Pancreas (tissue), 10 donors: Measurements from ENCODE around the gene USP10. TPM values are rescaled to one million over a fixed set of nuclear protein-coding genes. Genes with fewer than 3 reads are reported as not detected.
A peak's percentile ranks its signal among the peaks of the same experiment; 100 is the strongest.

Experiments used
- ATAC-seq, 4 donors: fragments of 200-7000 bp; cut with Tn5 transposase; one replicate each; pipeline versions ENCODE4 v1.8.0 to v1.9.1; 2020; ENCODE audit warnings: mild to moderate bottlenecking in 4 of 4, moderate library complexity in 4 of 4
- DNase-seq, 6 donors: peaks; one replicate each; pipeline ENCODE4 v3.0.0-alpha.2; 2020
- FAIRE-seq: peaks from 2 replicates; lab custom pipeline; 2012; peaks lifted over from hg19 to GRCh38; lab: Jason Lieb, UNC
- H3K27ac ChIP-seq, 4 donors: fragments of 200-600 bp; sonication (generic); 1 replicate in 3 of 4; 2 replicates in 1 of 4; pipeline versions ENCODE4 v1.5.0 to v1.8.0; 2020
- H3K27me3 ChIP-seq, 4 donors: fragments of 200-600 bp; one replicate each; pipeline ENCODE4 v1.8.0; 2021
- H3K36me3 ChIP-seq, 3 donors: fragments of 200-600 bp; sonication (generic) in 1 of 3; one replicate each; pipeline versions ENCODE4 v1.5.0 to v1.8.0; 2020 to 2021
- H3K4me1 ChIP-seq, 3 donors: fragments of 200-600 bp; one replicate each; pipeline ENCODE4 v1.8.0; 2021
- H3K4me3 ChIP-seq, 4 donors: fragments of 200-600 bp; sonication (generic) in 2 of 4; one replicate each; pipeline versions ENCODE4 v1.5.0 to v1.8.0; 2020 to 2021
- H3K9me3 ChIP-seq, 4 donors: fragments of 200-600 bp; one replicate each; pipeline ENCODE4 v1.8.0; 2021
- CTCF ChIP-seq, 4 donors: fragments of 200-600 bp; sonication (generic) in 3 of 4; IDR thresholded peaks; one replicate each; pipeline versions ENCODE4 v1.5.0 to v1.8.0; 2021; ENCODE audit warnings: antibody characterized with exemption in 4 of 4
- WGBS, 2 donors: extraction: QIAGEN DNeasy Blood & Tissue Kit; methylation state at CpG; one replicate each; pipeline ENCODE4 v1.1.7; 2013; 5-methylcytosine and 5-hydroxymethylcytosine counted together
- intact Hi-C, 3 donors: fragments of 100-400 bp; cut with DNase I; formaldehyde crosslinking; loops; one replicate each; pipeline versions ENCODE4 v1.11.1 to v1.14.2; 2022
- polyA plus RNA-seq, 2 donors: library from polyadenylated mRNA; stranded (reverse); fragments of 200-250 nt; gene quantifications; one replicate each; pipeline ENCODE4 v1.2.3, GENCODE V29; 2013
- total RNA-seq, 6 donors: library from RNA; stranded (reverse); fragmentation: NEBNext Ultra II Directional in 4 of 6; extraction: Animal tissue kit (Norgen Biotek cat#: 25700) in 4 of 6; gene quantifications; one replicate each; pipeline versions ENCODE4 v1.2.1 to v1.2.4, GENCODE V29; 2021 to 2023
- donor health status: healthy with polysubstance abuse.
- donor health status: DM: no; HTN: no; CAD: no; lungs with moderate emphysema.
- donor health status: DM: no; HTN: no; CAD: no.
- donor health status: control.
- donor health status: control.
- donor health status: Bipolar disorder and iron deficiency.
- donor health status: DM: yes; HTN: yes; CAD: no.
- donor health status: DM: no; HTN: no; CAD: no.
- donor health status: DM: no; HTN: no; CAD: no.
- donor health status: DM: yes; HTN: yes; CAD: no.

USP10 gene
- total and polyA plus RNA-seq, 8 donors, result 11.4 to 40.6 (median 26.9) TPM

GRCh38 chr16:84724606-84725309 lies 25.0 kb downstream of the USP10 start:
- 75 to 77% methylated on average over 6 of the region's 6 CpGs for WGBS, 2 donors
- intact Hi-C loops, result loop anchor here in 2 of 3 donors (5.0 to 10.0 kb wide), 3 partner anchors 50 to 212 kb away; no protein-coding TSS in a partner anchor
- no peak for DNase-seq
- no peak for ATAC-seq
- Histone ChIP-seq H3K27me3 (no peaks in the 10 kb centered on the region), H3K27ac (no peak overlapping the region), H3K36me3 (no peaks in the 10 kb centered on the region), H3K4me3 (no peak overlapping the region), H3K4me1 (peaks cover under 1 to 22% (median 9%) of the 10 kb centered on the region in 3 donors), H3K9me3 (no peaks in the 10 kb centered on the region)
- no peak for FAIRE-seq
- TF ChIP-seq CTCF (IDR thresholded peaks at IDR 0.05), result no peak

GRCh38 chr16:84725481-84726078 lies 25.8 kb downstream of the USP10 start:
- DNase-seq (no peak), FAIRE-seq (no peak), ATAC-seq (peak; percentile 7 to 25 (median 13))
- H3K4me1 ChIP-seq, result peaks cover 8 to 30% (median 13%) of the 10 kb centered on the region in 3 donors
- TF ChIP-seq CTCF (IDR thresholded peaks at IDR 0.05), result no peak
- 57 to 58% methylated on average over 9 of the region's 9 CpGs for WGBS, 2 donors
- no peaks in the 10 kb centered on the region for H3K36me3 ChIP-seq
- H3K4me3 ChIP-seq, result no peak overlapping the region
- H3K27me3 ChIP-seq, result no peaks in the 10 kb centered on the region
- no peak overlapping the region for H3K27ac ChIP-seq
- intact Hi-C loops, result loop anchor here in 2 of 3 donors (5.0 to 10.0 kb wide), 3 partner anchors 51 to 213 kb away; no protein-coding TSS in a partner anchor
- H3K9me3 ChIP-seq, result no peaks in the 10 kb centered on the region

GRCh38 chr16:84726079-84726668 lies 26.4 kb downstream of the USP10 start:
- peak overlapping the region in 1 of 4 donors; percentile 9 for H3K27ac ChIP-seq
- peak; percentile 78 to 89 (median 89) for ATAC-seq
- WGBS, 2 donors, result 19% methylated on average over 12 of the region's 12 CpGs

More at GRCh38 chr16:84726079-84726668, 26.4 kb downstream of the USP10 start:
- Histone ChIP-seq H3K36me3 (no peaks in the 10 kb centered on the region), H3K4me1 (peaks cover 13 to 33% (median 14%) of the 10 kb centered on the region in 3 donors), H3K4me3 (no peak overlapping the region), H3K9me3 (no peaks in the 10 kb centered on the region), H3K27me3 (no peaks in the 10 kb centered on the region)
- FAIRE-seq, result no peak
- TF ChIP-seq CTCF (IDR thresholded peaks at IDR 0.05), result peak; percentile 89 to 94 (median 90)
- intact Hi-C loops, result loop anchor here in 2 of 3 donors (5.0 to 10.0 kb wide), 3 partner anchors 51 to 214 kb away; no protein-coding TSS in a partner anchor
- peak; percentile 67 to 96 (median 84) for DNase-seq
